ENCODE measurements around the gene COL18A1. TPM values are rescaled to one million over a fixed set of nuclear protein-coding genes. Genes with fewer than 3 reads are reported as not detected.

The COL18A1 gene
- total RNA-seq, 1 donor = 33.7 TPM

DNA sequence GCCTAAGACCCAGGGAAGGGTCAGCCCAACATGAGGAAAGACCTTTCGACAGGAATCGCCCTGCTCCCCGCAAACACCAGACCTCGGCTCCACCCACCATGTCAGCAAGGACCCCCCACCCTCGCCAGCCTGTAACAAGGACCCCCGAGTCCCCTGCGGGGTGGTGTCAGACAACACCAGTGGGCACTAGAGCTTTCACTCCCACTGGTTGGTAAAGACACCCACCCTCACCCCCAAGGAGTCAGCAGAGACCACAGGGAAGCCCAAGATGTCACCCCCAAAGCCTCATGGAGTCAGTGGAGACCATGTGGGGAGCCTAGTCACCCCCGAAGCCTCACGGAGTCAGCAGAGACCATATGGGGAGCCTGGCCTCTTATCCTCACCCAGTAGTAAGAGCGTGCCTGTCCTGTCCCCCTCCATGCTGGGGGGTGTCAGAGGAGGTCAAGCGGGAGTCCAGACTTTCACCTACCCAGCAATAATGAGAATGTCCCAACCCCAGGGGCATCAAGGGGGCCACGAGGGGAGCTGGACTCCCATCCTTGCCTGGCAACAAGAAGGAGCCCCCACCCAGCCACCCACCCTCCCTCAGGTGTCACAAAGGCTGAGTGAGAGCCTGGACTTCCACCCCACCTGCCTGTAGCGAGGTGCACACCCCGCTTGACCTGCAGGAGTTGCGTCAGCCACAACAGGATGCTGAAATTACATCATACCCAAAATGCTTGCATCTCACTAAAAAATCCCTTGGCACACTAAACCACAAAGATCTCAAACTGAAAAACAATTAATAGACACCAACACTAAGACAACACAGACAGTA is 112.5 kb downstream of the COL18A1 start:
- H3K4me3 ChIP-seq (ENCODE audit: low read depth, low read length) = no peak overlapping the region
- TF ChIP-seq, protein P1, sequence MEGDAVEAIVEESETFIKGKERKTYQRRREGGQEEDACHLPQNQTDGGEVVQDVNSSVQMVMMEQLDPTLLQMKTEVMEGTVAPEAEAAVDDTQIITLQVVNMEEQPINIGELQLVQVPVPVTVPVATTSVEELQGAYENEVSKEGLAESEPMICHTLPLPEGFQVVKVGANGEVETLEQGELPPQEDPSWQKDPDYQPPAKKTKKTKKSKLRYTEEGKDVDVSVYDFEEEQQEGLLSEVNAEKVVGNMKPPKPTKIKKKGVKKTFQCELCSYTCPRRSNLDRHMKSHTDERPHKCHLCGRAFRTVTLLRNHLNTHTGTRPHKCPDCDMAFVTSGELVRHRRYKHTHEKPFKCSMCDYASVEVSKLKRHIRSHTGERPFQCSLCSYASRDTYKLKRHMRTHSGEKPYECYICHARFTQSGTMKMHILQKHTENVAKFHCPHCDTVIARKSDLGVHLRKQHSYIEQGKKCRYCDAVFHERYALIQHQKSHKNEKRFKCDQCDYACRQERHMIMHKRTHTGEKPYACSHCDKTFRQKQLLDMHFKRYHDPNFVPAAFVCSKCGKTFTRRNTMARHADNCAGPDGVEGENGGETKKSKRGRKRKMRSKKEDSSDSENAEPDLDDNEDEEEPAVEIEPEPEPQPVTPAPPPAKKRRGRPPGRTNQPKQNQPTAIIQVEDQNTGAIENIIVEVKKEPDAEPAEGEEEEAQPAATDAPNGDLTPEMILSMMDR (IDR thresholded peaks at IDR 0.05; ENCODE audit: insufficient read depth, low read depth, low read length) = no peak
- DNase-seq (ENCODE audit: low read depth) = peak; percentile 27

DNA sequence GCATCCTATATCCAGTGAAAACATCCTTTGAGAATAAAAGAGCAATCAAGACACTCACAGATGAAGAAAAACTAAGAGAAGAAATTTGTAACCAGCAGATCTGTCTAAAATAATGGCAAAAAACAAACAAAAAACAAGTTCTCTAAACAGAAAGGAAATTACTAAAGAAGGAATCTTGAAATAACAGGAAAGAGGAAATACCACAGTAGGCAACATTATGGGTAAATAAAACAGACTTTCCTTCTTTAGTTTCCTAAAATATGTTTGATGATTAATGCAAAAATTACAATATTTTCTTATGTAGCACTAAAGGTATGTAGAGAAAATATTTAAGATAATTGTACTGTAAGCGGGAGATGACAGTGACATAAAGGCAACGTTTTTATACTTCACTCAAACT is 113.8 kb downstream of the COL18A1 start:
- H3K4me3 ChIP-seq (ENCODE audit: low read depth, low read length) = no peak overlapping the region
- TF ChIP-seq, protein P1 (IDR thresholded peaks at IDR 0.05; ENCODE audit: insufficient read depth, low read depth, low read length) = no peak
- no peak for DNase-seq (ENCODE audit: low read depth)

- no peak overlapping the region for H3K4me3 ChIP-seq (ENCODE audit: low read depth, low read length)
- TF ChIP-seq, protein P1 (IDR thresholded peaks at IDR 0.05; ENCODE audit: insufficient read depth, low read depth, low read length) = no peak
- no peak for DNase-seq (ENCODE audit: low read depth)
Observed at GRCh38 chr21:45519182-45519581, 114.2 kb downstream of the COL18A1 start.

GRCh38 chr21:45521241-45521640 is 116.3 kb downstream of the COL18A1 start:
- TF ChIP-seq, protein P1 (IDR thresholded peaks at IDR 0.05; ENCODE audit: insufficient read depth, low read depth, low read length) = no peak
- DNase-seq (ENCODE audit: low read depth) = no peak
- H3K4me3 ChIP-seq (ENCODE audit: low read depth, low read length) = no peak overlapping the region

DNA sequence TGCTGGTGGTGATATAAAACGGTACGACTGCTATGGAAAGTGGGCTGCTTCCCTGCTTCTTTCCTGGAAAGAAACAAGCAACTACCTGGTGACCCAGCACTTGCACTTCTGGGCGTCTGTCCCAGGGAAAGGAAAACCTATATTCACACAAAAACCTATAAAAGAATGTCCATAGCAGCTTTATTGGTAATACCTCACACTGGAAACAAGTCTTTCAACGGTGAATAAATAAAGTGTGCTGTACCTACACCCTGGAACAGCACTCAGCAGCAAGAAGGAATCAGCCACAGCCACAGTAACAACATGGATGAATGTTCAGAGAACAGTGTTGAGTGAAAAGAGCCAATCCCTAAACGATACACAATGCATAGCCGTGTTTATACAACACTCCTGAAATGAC is 117.4 kb downstream of the COL18A1 start:
- H3K4me3 ChIP-seq (ENCODE audit: low read depth, low read length) = no peak overlapping the region
- TF ChIP-seq, protein P1 (IDR thresholded peaks at IDR 0.05; ENCODE audit: insufficient read depth, low read depth, low read length) = no peak
- no peak for DNase-seq (ENCODE audit: low read depth)

- TF ChIP-seq, protein P1 (IDR thresholded peaks at IDR 0.05; ENCODE audit: insufficient read depth, low read depth, low read length) = no peak
- DNase-seq (ENCODE audit: low read depth) = no peak
- H3K4me3 ChIP-seq (ENCODE audit: low read depth, low read length) = no peak overlapping the region
Observed at GRCh38 chr21:45522986-45523385, 118.0 kb downstream of the COL18A1 start.
